ENCODE measurements around the gene TP53TG3.
"Not testable (repeated sequence)": the region's sequence is repeated elsewhere in the genome, so short reads cannot be mapped to it uniquely, and the experiment has no call there.

Gene TP53TG3, protein sequence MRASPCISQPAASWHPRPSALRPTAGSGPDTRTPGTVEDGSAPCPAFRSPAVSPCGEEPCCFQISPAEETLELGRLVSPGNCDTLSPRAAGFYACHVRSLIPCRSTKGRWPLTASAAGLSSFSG

DNA sequence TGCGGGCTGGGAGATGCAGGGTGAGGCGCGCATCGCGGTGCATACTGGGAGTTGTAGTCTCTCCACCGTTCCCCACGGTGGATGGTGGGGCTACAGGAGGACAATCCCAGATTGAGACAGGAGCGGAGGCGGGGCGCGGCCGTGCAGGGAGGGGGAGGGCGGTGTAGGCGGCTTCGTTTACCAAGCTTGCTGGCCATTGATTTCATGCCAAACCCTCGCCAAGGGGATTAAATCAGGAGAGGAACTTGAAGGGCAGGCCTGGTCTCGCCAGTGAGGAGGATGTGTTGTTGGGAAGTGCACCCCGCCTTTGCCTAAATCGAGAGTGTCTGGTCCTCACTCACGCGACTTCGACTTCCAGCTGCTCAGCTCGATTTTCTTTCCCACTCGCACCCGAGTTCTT is at the start of gene TP53TG3:
TSS of gene TP53TG3 (minus strand) at position 101 of the 400 bp plus-strand sequence. CDS start at position 33, 68 bp downstream.
- not testable (repeated sequence) for DNase-seq

DNA sequence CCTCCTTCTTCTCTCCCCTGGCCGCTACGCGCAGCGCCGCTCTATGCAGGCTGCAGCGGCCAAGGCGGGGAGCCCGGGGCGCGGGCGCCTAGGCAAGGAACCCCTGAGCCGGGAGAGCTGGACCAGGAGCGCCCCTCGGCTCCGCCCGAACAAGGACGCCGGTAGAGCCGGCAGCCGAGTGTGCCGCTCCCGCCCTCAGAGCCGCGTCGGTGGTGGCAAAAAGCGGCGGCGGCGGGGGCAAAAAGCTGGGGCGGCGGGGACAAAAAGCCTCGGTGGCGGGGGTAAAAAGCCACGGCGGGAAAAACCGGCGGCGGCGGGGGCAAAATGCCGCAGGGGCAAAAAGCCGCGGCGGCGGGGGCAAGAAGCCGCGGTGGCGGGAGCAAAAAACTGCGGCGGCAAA is 25.1 kb downstream of the TP53TG3 start:
- DNase-seq = not testable (repeated sequence)

DNA sequence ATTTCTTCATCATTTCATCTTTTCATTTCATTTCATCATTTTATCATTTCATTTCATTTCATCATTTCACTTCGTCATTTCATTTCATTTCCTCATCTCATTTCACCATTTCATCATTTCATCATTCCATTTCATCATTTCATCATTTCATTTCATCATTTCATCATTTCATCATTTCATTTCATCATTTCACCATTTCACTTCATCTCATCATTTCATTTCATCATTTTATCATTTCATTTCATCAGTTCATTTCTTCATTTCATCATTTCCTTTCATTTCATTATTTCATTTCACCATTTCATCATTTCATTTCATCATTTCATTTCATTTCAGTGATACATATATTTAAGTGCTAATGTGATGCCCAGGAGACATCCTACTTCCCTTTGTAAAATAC is 28.4 kb downstream of the TP53TG3 start:
- not testable (repeated sequence) for DNase-seq

DNA sequence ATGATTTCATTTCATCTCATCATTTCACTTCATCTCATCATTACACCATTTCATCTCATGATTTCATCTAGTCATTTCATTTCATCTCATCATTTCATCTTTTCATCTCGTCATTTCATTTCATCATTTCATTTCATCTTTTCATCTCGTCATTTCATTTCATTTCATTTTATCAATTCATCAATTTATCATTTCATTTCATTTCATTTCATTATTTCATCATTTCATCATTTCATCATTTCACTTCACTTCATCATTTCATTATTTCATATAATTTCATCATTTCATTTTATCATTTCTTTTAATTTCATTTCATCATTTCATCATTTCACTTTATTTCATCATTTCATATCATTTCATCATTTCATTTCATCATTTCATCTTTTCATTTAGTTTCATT is 29.2 kb downstream of the TP53TG3 start:
- DNase-seq = not testable (repeated sequence)

DNA sequence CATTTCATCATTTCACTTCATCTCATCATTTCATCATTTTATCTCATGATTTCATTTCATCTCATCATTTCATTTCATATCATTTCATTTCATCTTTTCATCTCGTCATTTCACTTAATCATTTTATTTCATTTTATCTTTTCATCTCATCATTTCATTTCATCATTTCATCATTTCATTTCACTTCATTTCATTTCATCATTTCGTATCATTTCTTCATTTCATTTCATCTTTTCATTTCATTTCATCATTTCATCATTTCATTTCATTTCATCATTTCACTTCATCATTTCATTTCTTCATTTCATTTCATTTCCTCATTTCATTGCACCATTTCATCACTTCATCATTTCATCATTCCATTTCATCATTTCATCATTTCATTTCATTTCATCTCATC is 29.8 kb downstream of the TP53TG3 start:
- not testable (repeated sequence) for DNase-seq

DNA sequence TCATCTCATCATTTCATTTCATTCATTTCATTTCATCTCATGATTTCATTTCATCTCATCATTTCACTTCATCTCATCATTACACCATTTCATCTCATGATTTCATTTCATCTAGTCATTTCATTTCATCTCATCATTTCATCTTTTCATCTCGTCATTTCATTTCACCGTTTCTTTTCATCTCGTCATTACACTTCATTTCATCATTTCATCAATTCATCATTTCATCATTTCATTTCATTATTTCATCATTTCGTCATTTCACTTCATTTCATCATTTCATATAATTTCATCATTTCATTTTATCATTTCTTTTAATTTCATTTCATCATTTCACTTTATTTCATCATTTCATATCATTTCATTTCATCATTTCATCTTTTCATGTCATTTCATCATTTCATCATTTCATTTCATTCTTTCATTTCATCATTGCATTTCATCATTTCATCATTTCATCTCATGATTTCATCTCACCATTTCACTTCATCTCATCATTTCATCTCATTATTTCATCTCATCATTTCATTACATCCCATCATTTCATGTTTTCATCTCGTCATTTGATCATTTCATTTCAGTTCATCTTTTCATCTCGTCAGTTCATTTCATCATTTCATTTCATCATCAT is 30.6 kb downstream of the TP53TG3 start:
- not testable (repeated sequence) for DNase-seq

DNA sequence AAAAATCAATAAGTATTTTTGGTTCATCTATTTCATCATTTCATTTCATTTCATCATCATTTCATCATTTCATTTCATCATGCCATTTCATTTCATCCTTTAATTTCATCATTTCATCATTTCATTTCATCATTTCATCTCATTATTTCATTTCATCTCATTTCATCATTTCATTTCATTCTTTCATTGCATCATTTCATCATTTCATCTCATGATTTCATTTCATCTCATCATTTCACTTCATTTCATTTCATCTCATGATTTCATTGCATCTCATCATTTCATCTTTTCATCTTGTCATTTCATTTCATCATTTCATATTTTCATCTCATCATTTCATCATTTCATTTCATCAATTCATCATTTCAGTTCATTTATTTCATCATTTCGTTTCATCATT is 31.2 kb downstream of the TP53TG3 start:
- DNase-seq = not testable (repeated sequence)

DNA sequence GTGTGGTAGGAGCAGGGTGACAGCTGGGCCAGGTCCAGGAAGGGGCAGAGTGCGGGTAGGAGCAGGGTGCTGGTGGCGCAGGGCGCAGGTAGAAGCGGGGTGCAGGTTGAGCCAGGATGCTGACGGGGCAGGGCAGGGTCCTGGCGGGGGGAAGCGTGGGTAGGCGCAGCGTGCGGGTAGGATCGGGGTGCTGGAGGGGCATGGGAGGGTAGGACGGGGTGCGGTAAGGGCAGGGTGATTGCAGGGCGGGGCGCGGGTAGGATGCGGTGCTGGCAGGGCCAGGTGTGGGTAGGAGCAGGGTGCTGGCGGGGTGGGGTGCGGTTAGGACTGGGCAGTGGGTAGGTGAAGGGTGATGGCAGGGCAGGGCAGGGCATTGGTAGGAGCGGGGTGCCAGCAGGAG is 38.4 kb downstream of the TP53TG3 start:
- not testable (repeated sequence) for DNase-seq

DNA sequence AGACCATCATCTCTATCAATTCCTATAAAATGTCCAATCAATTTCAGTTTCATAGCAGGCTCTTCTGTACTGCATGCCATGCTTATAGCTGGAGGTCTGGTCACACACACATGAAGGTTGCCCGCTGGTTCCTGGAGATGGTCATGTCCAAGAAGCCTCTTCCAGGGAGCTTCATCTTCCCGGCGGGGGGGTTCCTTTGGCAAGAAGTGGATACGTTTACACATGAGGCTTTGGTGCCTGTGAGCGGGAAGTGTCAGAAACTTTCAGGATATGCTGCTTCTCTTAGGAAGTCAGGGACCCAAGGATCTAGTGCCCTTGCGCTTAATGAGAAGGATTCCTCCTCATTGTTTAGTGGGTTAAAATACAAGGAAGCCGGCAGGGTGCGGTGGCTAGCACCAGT is 43.9 kb downstream of the TP53TG3 start:
- not testable (repeated sequence) for DNase-seq

Data from activated CD4-positive, CD25-positive, alpha-beta regulatory T cell (primary cell).